ENCODE results near the gene GPR50.

DNA sequence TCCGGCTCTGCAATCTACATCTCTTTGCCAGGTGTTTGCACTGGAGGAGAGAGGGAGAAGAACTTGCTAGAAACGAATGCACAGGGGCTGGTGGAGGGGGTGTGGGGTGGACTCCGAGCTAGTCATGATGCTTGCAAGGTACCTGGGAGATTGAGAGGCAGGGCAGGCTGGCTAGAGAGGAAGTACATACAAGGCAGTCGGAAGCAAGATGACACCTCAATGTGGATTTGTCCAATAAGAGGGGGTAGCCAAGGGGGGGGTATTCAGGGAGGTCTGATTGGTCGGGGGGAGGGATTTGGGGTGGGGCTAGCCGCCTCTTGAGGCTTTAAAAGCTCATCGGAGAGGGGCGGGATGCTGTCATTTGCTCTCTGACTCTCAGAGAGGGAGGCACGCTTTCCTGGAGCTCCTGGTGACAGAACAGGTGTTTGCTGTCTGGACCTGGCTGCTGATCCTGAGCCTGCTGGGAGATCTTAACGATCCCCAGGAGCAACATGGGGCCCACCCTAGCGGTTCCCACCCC, at the start of gene GPR50:
- TF ChIP-seq CTCF (IDR thresholded peaks at IDR 0.05; ENCODE audit: low read depth, low read length), result no peak
- no peak for TF ChIP-seq EZH2phosphoT487 (IDR thresholded peaks at IDR 0.05; ENCODE audit: low read depth)
